Measurements from ENCODE around the gene PRR15L. TPM values are rescaled to one million over a fixed set of nuclear protein-coding genes. Genes with fewer than 3 reads are reported as not detected.

Gene PRR15L
- total and polyA plus RNA-seq, 2 experiments from 2014 or later, result 0.57 TPM; not detected in 1

DNA sequence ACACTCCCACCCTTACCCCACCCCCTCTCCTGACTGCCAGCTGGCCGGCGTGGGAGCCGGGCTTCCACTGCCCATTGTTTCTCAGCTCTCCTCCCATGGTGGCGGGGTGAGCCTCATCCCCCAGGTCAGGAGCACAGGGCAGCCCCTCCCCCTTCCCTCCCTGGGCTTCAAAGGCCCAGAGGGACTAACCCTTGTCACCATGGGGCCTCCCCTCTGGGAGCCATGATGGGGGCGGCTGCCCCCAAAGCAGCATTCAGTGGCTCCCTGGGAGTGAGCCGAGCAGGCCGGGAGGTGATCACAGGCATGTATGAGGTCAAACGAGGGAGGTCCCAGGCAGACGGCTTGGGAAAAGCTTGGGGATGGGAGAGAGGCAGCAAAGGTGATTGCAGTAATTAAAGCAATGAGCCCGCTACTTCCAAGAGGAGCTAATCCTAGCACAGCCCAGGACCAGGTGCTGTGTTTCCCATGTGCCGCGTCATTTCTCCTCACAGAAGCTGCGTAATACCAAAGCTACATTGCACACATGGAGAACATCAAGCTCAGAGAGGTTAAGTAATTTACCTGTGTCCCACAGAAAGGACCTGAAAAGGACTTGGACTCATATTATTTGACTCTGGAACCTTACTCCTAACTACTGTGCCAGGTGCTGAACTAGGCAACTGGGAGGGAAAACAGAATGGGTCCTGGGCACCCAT is 37.7 kb upstream of the PRR15L start:
- H3K79me2 ChIP-seq (replicated peaks; ENCODE audit: insufficient read depth), result no peaks in the 10 kb centered on the region
- H3K27ac Mint-ChIP-seq, result peak overlapping the region; percentile 32; the same call in 1 of the 2 replicates
- no peaks in the 10 kb centered on the region for H3K9me2 ChIP-seq (ENCODE audit: insufficient read depth)
- no peaks in the 10 kb centered on the region for H3K36me3 Mint-ChIP-seq (ENCODE audit: low read depth)
- H3F3A ChIP-seq (replicated peaks; ENCODE audit: low read depth), result 0 out of 2 replicates have a peak, but pooled peaks cover 3% of the 10 kb centered on the region
- peak overlapping the region; percentile 57 for H3K4me2 ChIP-seq
- peak overlapping the region; percentile 96 for H2AFZ ChIP-seq
- peaks cover 35% of the 10 kb centered on the region for H3K4me1 ChIP-seq (ENCODE audit: insufficient read depth)
- DNase-seq (ENCODE audit: low spot score), result peak; percentile 55
- H3K4me1 Mint-ChIP-seq, result peaks cover 59% of the 10 kb centered on the region
- H3K27ac ChIP-seq (ENCODE audit: low read depth), result no peak overlapping the region
- peak; percentile 57 for ATAC-seq
- H3K27me3 Mint-ChIP-seq (ENCODE audit: insufficient read depth, low read depth, poor library complexity), result peaks cover 15% of the 10 kb centered on the region
- TF ChIP-seq CREB1 (CRISPR knock-in tag; IDR thresholded peaks at IDR 0.05; ENCODE audit: low read depth) (no peak), ZNF331 (CRISPR knock-in tag; IDR thresholded peaks at IDR 0.05; ENCODE audit: low read depth) (no peak), EZH2phosphoT487 (IDR thresholded peaks at IDR 0.05; ENCODE audit: unreplicated experiment) (no peak), REST (IDR thresholded peaks at IDR 0.05; ENCODE audit: unreplicated experiment) (no peak), ETS1 (IDR thresholded peaks at IDR 0.05) (no peak), POLR2AphosphoS5 (IDR thresholded peaks at IDR 0.05; ENCODE audit: low read depth) (no peak), JUNB (IDR thresholded peaks at IDR 0.05; ENCODE audit: unreplicated experiment) (no peak), ZNF114 (CRISPR knock-in tag; IDR thresholded peaks at IDR 0.05) (no peak), ZNF462 (CRISPR knock-in tag; IDR thresholded peaks at IDR 0.05) (no peak), STAT1 (IDR thresholded peaks at IDR 0.05; ENCODE audit: unreplicated experiment) (no peak)
- no peaks in the 10 kb centered on the region; the same call in 2 of the 3 replicates for H3K9me3 Mint-ChIP-seq
- H3K4me3 ChIP-seq, result peak overlapping the region; percentile 34; the same call in 1 of the 2 replicates
- no peaks in the 10 kb centered on the region for H4K20me1 ChIP-seq (replicated peaks; ENCODE audit: insufficient read depth)
- H3K4me3 Mint-ChIP-seq, result no peak overlapping the region
- no peaks in the 10 kb centered on the region for H3K36me3 ChIP-seq (ENCODE audit: insufficient read depth)
- no peaks in the 10 kb centered on the region for H3K27me3 ChIP-seq (ENCODE audit: insufficient read depth)
